ENCODE results near the gene MTRF1. TPM values are rescaled to one million over a fixed set of nuclear protein-coding genes. Genes with fewer than 3 reads are reported as not detected.

Gene MTRF1
- total and polyA plus RNA-seq, 11 donors = 8.3 to 12.0 (median 10.1) TPM

- WGBS, 4 donors = 94 to 99% (median 98%) methylated on average over 2 of the region's 2 CpGs
- H3K9me3 ChIP-seq = peaks cover 0 to 42% (median 8%) of the 10 kb centered on the region in 12 donors
- no peaks in the 10 kb centered on the region for H3K27me3 ChIP-seq
- TF ChIP-seq POLR2A (IDR thresholded peaks at IDR 0.05) = no peak
- TF ChIP-seq, protein P1, sequence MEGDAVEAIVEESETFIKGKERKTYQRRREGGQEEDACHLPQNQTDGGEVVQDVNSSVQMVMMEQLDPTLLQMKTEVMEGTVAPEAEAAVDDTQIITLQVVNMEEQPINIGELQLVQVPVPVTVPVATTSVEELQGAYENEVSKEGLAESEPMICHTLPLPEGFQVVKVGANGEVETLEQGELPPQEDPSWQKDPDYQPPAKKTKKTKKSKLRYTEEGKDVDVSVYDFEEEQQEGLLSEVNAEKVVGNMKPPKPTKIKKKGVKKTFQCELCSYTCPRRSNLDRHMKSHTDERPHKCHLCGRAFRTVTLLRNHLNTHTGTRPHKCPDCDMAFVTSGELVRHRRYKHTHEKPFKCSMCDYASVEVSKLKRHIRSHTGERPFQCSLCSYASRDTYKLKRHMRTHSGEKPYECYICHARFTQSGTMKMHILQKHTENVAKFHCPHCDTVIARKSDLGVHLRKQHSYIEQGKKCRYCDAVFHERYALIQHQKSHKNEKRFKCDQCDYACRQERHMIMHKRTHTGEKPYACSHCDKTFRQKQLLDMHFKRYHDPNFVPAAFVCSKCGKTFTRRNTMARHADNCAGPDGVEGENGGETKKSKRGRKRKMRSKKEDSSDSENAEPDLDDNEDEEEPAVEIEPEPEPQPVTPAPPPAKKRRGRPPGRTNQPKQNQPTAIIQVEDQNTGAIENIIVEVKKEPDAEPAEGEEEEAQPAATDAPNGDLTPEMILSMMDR (IDR thresholded peaks at IDR 0.05) = no peak
- DNase-seq = no peak
- no peaks in the 10 kb centered on the region for H3K4me1 ChIP-seq
- intact Hi-C loops (cut with DNase I) = no loop called here
- no peaks in the 10 kb centered on the region for H3K36me3 ChIP-seq
- ATAC-seq = no peak
- no peak overlapping the region for H3K4me3 ChIP-seq
- no peak overlapping the region for H3K27ac ChIP-seq
Observed at GRCh38 chr13:41211062-41211461, 52.3 kb downstream of the MTRF1 start.

- H3K36me3 ChIP-seq = no peaks in the 10 kb centered on the region
- no peak overlapping the region for H3K4me3 ChIP-seq
- ATAC-seq (no peak), DNase-seq (no peak)
- H3K27me3 ChIP-seq = no peaks in the 10 kb centered on the region
- no peak overlapping the region for H3K27ac ChIP-seq
- TF ChIP-seq POLR2A (IDR thresholded peaks at IDR 0.05) = no peak
- TF ChIP-seq, protein P1 (IDR thresholded peaks at IDR 0.05) = no peak
- H3K4me1 ChIP-seq = no peaks in the 10 kb centered on the region
- intact Hi-C loops (cut with DNase I) = no loop called here
- peaks cover 0 to 42% (median 8%) of the 10 kb centered on the region in 12 donors for H3K9me3 ChIP-seq
Observed at GRCh38 chr13:41206467-41206866, 56.9 kb downstream of the MTRF1 start.

- ATAC-seq = no peak
- Histone ChIP-seq H3K27ac (no peak overlapping the region), H3K9me3 (peaks cover 0 to 15% (median 4%) of the 10 kb centered on the region in 12 donors), H3K27me3 (no peaks in the 10 kb centered on the region), H3K4me3 (no peak overlapping the region), H3K4me1 (no peaks in the 10 kb centered on the region), H3K36me3 (no peaks in the 10 kb centered on the region)
- TF ChIP-seq POLR2A (IDR thresholded peaks at IDR 0.05) = no peak
- TF ChIP-seq, protein P1 (IDR thresholded peaks at IDR 0.05) = no peak
- 88 to 95% (median 92%) methylated on average over 6 of the region's 6 CpGs for WGBS, 4 donors
- intact Hi-C loops (cut with DNase I) = no loop called here
- DNase-seq = no peak
Observed at GRCh38 chr13:41203810-41204209, 59.6 kb downstream of the MTRF1 start.

DNA sequence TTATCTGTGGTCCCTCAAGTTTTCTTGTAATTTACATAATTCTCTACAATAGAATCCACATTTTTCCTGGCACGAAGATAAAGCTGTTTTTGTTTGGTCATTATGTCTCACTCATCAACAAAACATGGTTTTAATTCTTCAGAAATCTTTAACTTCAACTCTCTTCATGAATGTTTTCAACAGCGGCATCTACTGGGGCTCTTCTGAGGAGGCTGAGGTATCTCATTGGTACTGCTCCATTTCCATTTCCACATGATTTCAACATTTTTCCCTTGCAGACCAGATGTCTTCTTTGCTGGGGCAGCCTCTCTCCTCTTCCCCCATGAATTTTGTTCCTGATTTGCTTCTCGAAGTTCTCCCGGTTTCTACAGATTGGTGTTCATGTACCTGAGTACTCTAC lies 63.2 kb downstream of the MTRF1 start:
- Histone ChIP-seq H3K27me3 (no peaks in the 10 kb centered on the region), H3K9me3 (no peaks in the 10 kb centered on the region), H3K27ac (no peak overlapping the region), H3K36me3 (no peaks in the 10 kb centered on the region), H3K4me3 (no peak overlapping the region), H3K4me1 (no peaks in the 10 kb centered on the region)
- DNase-seq = no peak
- TF ChIP-seq, protein P1 (IDR thresholded peaks at IDR 0.05) = no peak
- no peak for TF ChIP-seq POLR2A (IDR thresholded peaks at IDR 0.05)
- no peak for ATAC-seq
- WGBS, 4 donors = 85 to 90% (median 88%) methylated on average over 4 of the region's 4 CpGs
- intact Hi-C loops (cut with DNase I) = no loop called here

Measured in heart left ventricle (tissue), 16 donors.